Glutamatergic neuron (in vitro differentiated cells): Measurements from ENCODE around the gene RNF213. TPM values are rescaled to one million over a fixed set of nuclear protein-coding genes. Genes with fewer than 3 reads are reported as not detected.

ENCODE experiments used
- DNase-seq: peaks from one replicate; pipeline ENCODE4 v3.0.0; 2022
- H3K27ac Mint-ChIP-seq: one replicate; pipeline ENCODE4 v1.8.0; 2020; ENCODE audit warnings: mild to moderate bottlenecking, mixed read lengths, inconsistent platforms; ENCODE audit not compliant: unreplicated experiment
- H3K27me3 Mint-ChIP-seq: one replicate; pipeline ENCODE4 v1.8.0; 2020; ENCODE audit warnings: mild to moderate bottlenecking, moderate library complexity, mixed read lengths, inconsistent platforms; ENCODE audit not compliant: unreplicated experiment
- H3K36me3 Mint-ChIP-seq: one replicate; pipeline ENCODE4 v1.8.0; 2020; ENCODE audit warnings: mild to moderate bottlenecking, mixed read lengths, inconsistent platforms; ENCODE audit not compliant: unreplicated experiment
- H3K4me1 Mint-ChIP-seq: one replicate; pipeline ENCODE4 v1.8.0; 2020; ENCODE audit warnings: mild to moderate bottlenecking, low read depth, mixed read lengths, inconsistent platforms; ENCODE audit not compliant: unreplicated experiment
- H3K4me3 Mint-ChIP-seq: one replicate; pipeline ENCODE4 v1.8.0; 2020; ENCODE audit warnings: mild to moderate bottlenecking, mixed read lengths, inconsistent platforms; ENCODE audit not compliant: unreplicated experiment
- H3K9me3 Mint-ChIP-seq: one replicate; pipeline ENCODE4 v1.8.0; 2020; ENCODE audit warnings: mild to moderate bottlenecking, moderate library complexity, mixed read lengths, inconsistent platforms; ENCODE audit not compliant: unreplicated experiment
- CTCF ChIP-seq: fragments of 200-600 bp; sonication (generic); IDR thresholded peaks from one replicate; pipeline ENCODE4 v1.5.0; 2021; ENCODE audit not compliant: partially characterized antibody, unreplicated experiment
- total RNA-seq: library from RNA; stranded (reverse); fragmentation: NEBNext Ultra II Directional; extraction: Animal tissue kit (Norgen Biotek cat#: 25700); gene quantifications from one replicate; pipeline ENCODE4 v1.2.1, GENCODE V29; 2021; ENCODE audit not compliant: unreplicated experiment

Gene RNF213
- total RNA-seq, 1 donor from 2014 or later: 34.7 TPM

- H3K9me3 Mint-ChIP-seq: no peaks in the 10 kb centered on the region
- H3K36me3 Mint-ChIP-seq: peaks cover 6% of the 10 kb centered on the region
- no peak for TF ChIP-seq CTCF
- no peak overlapping the region for H3K27ac Mint-ChIP-seq
- DNase-seq: no peak
- peaks cover 7% of the 10 kb centered on the region for H3K4me1 Mint-ChIP-seq
- H3K4me3 Mint-ChIP-seq: no peak overlapping the region
- peaks cover 9% of the 10 kb centered on the region for H3K27me3 Mint-ChIP-seq
These were observed 120.8 kb downstream of the RNF213 start for GRCh38 chr17:80381416-80381923.

GRCh38 chr17:80382446-80382845 lies 121.8 kb downstream of the RNF213 start:
- peaks cover 6% of the 10 kb centered on the region for H3K36me3 Mint-ChIP-seq
- peaks cover 8% of the 10 kb centered on the region for H3K4me1 Mint-ChIP-seq
- H3K27ac Mint-ChIP-seq: no peak overlapping the region
- TF ChIP-seq CTCF: no peak
- H3K4me3 Mint-ChIP-seq: no peak overlapping the region
- no peaks in the 10 kb centered on the region for H3K9me3 Mint-ChIP-seq
- DNase-seq: no peak
- H3K27me3 Mint-ChIP-seq: peaks cover 8% of the 10 kb centered on the region

- no peak for DNase-seq
- no peak overlapping the region for H3K4me3 Mint-ChIP-seq
- H3K4me1 Mint-ChIP-seq: peaks cover 9% of the 10 kb centered on the region
- H3K27ac Mint-ChIP-seq: no peak overlapping the region
- TF ChIP-seq CTCF: no peak
- peaks cover 6% of the 10 kb centered on the region for H3K36me3 Mint-ChIP-seq
- peaks cover 6% of the 10 kb centered on the region for H3K27me3 Mint-ChIP-seq
- peaks cover 2% of the 10 kb centered on the region for H3K9me3 Mint-ChIP-seq
These were observed 122.3 kb downstream of the RNF213 start for GRCh38 chr17:80382956-80383355.

GRCh38 chr17:80384078-80384960 lies 123.7 kb downstream of the RNF213 start:
- Mint-ChIP-seq H3K4me1 (peaks cover 17% of the 10 kb centered on the region), H3K27ac (no peak overlapping the region), H3K4me3 (no peak overlapping the region), H3K27me3 (peaks cover 9% of the 10 kb centered on the region), H3K36me3 (peaks cover 6% of the 10 kb centered on the region), H3K9me3 (peaks cover 2% of the 10 kb centered on the region)
- TF ChIP-seq CTCF: no peak
- no peak for DNase-seq

- Mint-ChIP-seq H3K36me3 (peaks cover 6% of the 10 kb centered on the region), H3K4me1 (peaks cover 22% of the 10 kb centered on the region), H3K4me3 (no peak overlapping the region), H3K27ac (no peak overlapping the region), H3K9me3 (peaks cover 3% of the 10 kb centered on the region), H3K27me3 (peaks cover 12% of the 10 kb centered on the region)
- DNase-seq: no peak
- TF ChIP-seq CTCF: no peak
These were observed 124.4 kb downstream of the RNF213 start for GRCh38 chr17:80385046-80385445.
